Measurements from ENCODE around the gene COL5A1. TPM values are rescaled to one million over a fixed set of nuclear protein-coding genes. Genes with fewer than 3 reads are reported as not detected.
"Not testable (repeated sequence)": the region's sequence is repeated elsewhere in the genome, so short reads cannot be mapped to it uniquely, and the experiment has no call there.

COL5A1 gene
- total RNA-seq, 1 donor from 2014 or later = 21.6 TPM

GRCh38 chr9:134846699-134847098, 205.1 kb downstream of the COL5A1 start:
- intact Hi-C loops (cut with DNase I) = no loop called here

GRCh38 chr9:134847138-134847537, 205.5 kb downstream of the COL5A1 start:
- intact Hi-C loops (cut with DNase I) = no loop called here
- DNase-seq (ENCODE audit: low spot score) = no peak

More at GRCh38 chr9:134846699-134847098, 205.1 kb downstream of the COL5A1 start:
- DNase-seq (ENCODE audit: low spot score) = no peak

- DNase-seq (ENCODE audit: low spot score) = no peak
These were observed 206.3 kb downstream of the COL5A1 start for GRCh38 chr9:134847752-134848432.

DNA sequence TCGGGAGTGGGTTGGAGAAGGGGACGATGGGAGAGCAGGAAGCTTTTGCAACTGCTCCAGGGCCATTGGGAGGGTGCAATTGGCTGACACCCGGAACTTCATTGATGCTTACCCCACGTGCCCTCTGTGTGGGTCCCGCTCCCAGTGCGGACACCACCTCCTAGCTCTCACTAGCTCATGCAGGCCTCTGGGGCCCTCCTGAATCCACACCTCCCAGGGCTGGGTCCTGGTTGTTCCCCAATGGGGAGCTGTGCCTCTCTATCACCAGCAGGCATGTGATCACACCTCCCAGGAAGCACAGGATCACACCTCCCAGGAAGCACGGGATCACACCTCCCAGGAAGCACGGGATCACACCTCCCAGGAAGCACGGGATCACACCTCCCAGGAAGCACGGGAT, 206.9 kb downstream of the COL5A1 start:
- DNase-seq (ENCODE audit: low spot score) = no peak
- intact Hi-C loops (cut with DNase I) = no loop called here

More at GRCh38 chr9:134847752-134848432, 206.3 kb downstream of the COL5A1 start:
- intact Hi-C loops (cut with DNase I) = no loop called here

GRCh38 chr9:134850611-134851010, 209.0 kb downstream of the COL5A1 start:
- intact Hi-C loops (cut with DNase I) = no loop called here
- DNase-seq (ENCODE audit: low spot score) = no peak

DNA sequence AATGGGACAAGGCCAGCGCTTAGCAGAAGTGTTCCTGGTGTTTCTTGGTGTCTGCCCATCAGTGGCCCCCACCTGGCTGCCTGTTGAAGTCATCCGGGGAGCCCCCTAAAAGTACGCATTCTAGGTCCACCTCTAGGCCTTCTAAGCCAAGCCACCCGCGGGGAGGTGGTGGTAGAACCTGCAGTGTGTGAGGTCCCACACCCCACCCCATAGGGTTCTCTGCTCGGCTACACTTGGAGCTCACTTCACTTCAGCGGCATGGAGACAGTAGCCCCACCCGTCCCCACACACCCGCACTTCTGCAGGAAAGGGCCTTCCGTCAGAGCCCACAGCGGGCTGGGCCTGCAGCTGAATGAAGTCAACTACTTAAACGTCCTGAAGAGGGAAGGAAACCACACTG, 209.4 kb downstream of the COL5A1 start:
- peak; percentile 46 for DNase-seq (ENCODE audit: low spot score)
- intact Hi-C loops (cut with DNase I) = no loop called here

DNA sequence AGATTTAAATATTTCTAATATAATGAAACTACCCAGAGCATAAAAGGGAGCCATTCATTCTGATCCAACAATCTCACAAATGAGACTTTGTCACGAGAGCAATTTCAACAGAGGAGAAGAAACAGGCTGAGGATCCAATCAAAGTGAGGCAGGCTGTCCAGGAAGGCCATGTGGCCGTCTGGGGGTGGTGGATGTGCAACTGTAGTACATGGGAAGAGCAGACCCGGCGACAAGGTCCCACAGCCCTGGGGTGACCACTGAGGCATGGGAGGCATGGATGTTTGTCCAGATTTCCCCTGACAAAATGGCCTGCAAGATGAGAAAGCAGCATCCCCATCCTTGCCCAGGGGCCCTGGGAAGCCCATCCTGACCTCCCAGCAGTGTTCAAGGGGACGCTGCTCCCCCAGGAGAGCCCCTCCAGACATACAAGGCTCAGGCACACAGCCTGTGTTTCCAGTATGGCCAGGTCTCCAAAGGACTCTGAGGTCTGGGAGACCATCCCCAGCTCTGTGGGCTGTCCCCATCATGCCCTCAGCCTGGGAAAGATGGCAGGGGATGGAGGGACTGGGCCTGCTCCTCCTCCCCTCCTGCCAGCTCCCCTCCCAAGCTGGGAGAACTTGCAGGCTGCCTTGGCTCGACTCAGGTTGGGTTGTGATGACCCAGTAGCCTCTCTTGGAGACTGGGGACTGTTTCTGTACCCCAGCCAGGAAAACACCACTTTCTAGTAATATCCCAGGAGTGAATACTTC, 211.5 kb downstream of the COL5A1 start:
- DNase-seq (ENCODE audit: low spot score) = peak; percentile 38
- intact Hi-C loops (cut with DNase I) = no loop called here

GRCh38 chr9:134853893-134854292, 212.3 kb downstream of the COL5A1 start:
- no peak for DNase-seq (ENCODE audit: low spot score)
- intact Hi-C loops (cut with DNase I) = no loop called here

DNA sequence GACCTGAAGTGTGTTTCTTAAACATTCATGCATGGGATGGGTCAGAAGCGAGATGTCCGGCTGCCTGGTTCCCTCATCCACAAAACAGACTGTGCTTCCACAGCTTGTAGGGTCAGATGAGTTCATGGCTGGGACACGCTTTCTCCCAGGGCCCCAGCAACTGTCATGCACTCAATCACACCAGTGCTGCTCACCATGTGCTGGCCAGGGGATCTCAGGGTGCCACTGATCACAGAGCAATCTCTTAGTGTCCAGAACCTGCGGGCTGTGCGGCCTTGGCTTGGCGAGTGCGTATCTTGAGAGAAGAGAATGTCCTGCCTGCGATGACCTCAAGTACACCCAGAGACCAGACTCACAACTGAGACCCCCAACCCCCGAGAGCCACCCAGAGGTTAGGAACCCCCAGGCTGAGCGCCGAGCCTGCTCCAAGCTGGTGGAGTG, 213.0 kb downstream of the COL5A1 start:
- no peak for DNase-seq (ENCODE audit: low spot score)

DNA sequence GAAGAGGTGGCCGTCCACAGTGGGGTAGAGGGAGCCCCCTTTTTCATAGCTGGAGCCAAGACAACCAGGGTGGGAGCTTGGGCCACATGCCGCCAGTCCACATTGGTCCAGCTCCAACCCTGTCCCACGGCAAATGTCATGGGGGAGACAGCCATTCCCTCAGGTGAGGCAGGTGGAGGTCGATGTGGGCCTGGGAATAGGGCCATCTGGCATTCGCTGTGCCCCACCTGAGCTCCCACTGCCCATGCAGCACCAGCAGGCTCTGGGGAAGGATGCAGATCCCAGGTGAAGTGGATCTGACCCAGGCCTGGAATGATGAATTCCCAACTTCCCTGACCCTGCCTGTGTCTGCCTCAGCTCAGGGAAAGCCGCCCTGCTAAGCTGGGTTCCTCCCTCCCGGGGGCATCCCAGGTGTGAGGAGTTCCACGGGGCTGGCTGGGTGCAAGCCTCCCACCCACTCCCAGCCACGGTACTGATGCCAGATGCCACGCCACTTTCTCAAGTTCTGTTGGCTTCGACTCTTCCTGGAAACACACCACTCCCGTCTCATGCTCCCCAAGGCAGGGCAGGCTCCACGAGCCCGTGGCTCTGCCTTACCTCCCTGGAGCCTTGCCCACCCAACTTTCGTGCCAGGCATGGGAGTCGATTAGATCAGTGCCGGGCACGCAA, 213.8 kb downstream of the COL5A1 start:
- intact Hi-C loops (cut with DNase I) = no loop called here
- no peak for DNase-seq (ENCODE audit: low spot score)

More for the DNA sequence above, 213.0 kb downstream of the COL5A1 start:
- intact Hi-C loops (cut with DNase I) = no loop called here

GRCh38 chr9:134855900-134856377, 214.3 kb downstream of the COL5A1 start:
- intact Hi-C loops (cut with DNase I) = no loop called here
- no peak for DNase-seq (ENCODE audit: low spot score)

DNA sequence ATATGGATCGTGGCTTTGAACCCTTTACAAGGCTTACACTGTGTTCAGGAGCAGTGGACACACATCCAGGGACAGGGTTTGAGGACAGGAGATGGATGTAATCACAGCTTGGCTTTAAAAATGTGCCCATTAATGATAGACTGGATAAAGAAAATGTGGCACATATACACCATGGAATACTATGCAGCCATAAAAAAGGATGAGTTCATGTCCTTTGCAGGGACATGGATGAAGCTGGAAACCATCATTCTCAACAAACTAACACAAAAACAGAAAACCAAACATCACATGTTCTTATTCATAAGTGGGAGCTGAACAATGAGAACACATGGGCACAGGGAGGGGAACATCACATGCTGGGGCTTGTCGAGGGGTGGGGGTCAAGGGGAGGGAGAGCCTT, 215.8 kb downstream of the COL5A1 start:
- intact Hi-C loops (cut with DNase I); DNase-seq (ENCODE audit: low spot score): not testable (repeated sequence)

DNA sequence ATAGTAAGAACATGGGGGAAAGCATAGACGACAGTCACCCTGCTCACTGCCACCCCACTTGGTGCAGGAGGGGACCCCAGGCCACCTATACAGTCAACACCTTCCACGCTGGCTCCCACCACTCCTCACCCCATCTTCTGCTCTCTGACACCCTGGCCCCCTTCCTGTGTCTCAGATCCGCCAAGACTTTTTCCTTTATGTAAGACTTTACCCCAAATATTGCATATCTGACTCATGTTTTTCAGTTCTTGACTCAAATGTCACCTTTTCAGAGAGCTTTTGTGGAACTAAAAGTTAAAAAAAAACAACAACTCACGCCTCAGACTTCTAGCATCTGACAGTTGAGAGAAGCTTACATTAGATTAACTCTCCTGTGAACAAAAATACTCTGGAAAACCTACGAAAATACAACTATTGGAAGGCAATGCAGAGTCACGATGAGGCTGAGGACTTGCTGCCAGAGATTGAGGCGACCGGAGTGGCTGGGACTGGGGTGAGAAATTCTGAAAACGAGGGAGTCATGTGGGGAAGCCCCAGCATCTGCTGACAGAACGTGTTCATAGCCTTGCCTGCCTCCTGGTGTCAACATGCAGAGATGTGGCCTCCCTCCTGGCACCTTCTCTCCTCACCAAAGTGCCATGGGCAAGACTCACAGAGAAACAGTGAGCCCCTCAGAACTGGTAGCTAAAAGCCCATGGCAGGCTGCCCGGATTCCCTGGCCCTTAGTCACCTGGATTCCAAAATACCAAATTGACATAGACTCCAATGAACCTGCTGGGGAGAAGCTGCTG, 216.6 kb downstream of the COL5A1 start:
- DNase-seq (ENCODE audit: low spot score) = no peak
- intact Hi-C loops (cut with DNase I) = no loop called here

GRCh38 chr9:134860510-134860909, 218.9 kb downstream of the COL5A1 start:
- DNase-seq (ENCODE audit: low spot score) = no peak
- intact Hi-C loops (cut with DNase I) = no loop called here

DNA sequence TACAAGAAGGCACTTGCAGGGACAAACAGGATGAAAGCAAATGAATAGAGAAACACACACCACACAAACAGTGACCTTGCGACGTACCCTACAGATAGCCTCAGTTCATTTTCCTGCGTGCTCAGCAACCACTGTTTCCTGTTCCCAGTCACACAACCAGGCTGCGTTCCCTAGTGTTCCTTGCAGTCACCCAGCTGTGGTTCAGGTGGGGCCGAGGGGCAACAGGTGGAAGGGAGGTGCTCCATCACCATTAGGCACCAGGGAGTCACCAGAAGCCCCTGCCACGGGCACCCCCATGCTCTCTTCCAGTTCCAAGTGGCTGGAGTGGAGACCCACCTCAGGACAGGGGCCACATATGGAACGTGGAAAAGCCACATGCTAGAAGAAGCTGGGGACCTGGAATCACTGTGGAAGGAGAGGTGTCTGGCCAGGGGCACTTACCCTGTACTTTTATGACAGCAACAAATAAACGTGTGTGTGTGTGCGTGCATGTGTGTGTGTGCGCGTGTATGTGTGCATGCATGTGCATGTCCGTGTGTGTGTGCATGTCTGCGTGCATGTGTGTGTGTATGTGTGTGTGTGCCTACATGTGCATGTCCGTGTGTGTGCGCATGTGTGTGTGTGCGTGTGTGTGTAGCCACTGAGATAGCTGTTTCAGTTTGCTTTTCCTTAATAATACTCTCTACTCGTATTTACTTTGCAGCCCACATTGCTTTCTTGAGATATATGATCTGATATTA, 220.2 kb downstream of the COL5A1 start:
- intact Hi-C loops (cut with DNase I) = no loop called here
- DNase-seq (ENCODE audit: low spot score) = no peak

GRCh38 chr9:134863306-134863902, 221.8 kb downstream of the COL5A1 start:
- intact Hi-C loops (cut with DNase I) = no loop called here
- DNase-seq (ENCODE audit: low spot score) = no peak

GRCh38 chr9:134863941-134864820, 222.6 kb downstream of the COL5A1 start:
- DNase-seq (ENCODE audit: low spot score) = peak; percentile 64
- intact Hi-C loops (cut with DNase I) = no loop called here

GRCh38 chr9:134864821-134865190, 223.2 kb downstream of the COL5A1 start:
- DNase-seq (ENCODE audit: low spot score) = peak; percentile 9
- intact Hi-C loops (cut with DNase I) = no loop called here

Measured in cardiac septum (tissue), 1 donor.